Sigmoid colon (tissue), 7 donors: Measurements from ENCODE around the gene NENF. TPM values are rescaled to one million over a fixed set of nuclear protein-coding genes. Genes with fewer than 3 reads are reported as not detected.
A peak's percentile ranks its signal among the peaks of the same experiment; 100 is the strongest.

ENCODE experiments used
- DNase-seq: peaks from one replicate; pipeline ENCODE4 v3.0.0-alpha.2; 2019
- H3K27ac ChIP-seq, 4 donors: fragments of 200-600 bp; sonication (generic); one replicate each; pipeline ENCODE4 v1.5.1; 2016 to 2019; ENCODE audit warnings: mild to moderate bottlenecking in 1 of 4
- H3K27me3 ChIP-seq, 3 donors: fragments of 200-600 bp; sonication (generic); one replicate each; pipeline ENCODE4 v1.5.1; 2019; ENCODE audit warnings: mild to moderate bottlenecking in 1 of 3
- H3K36me3 ChIP-seq, 4 donors: fragments of 200-600 bp; sonication (generic); one replicate each; pipeline ENCODE4 v1.5.1; 2016 to 2019
- H3K4me1 ChIP-seq, 4 donors: fragments of 200-600 bp; sonication (generic); one replicate each; pipeline ENCODE4 v1.5.1; 2017 to 2019
- H3K4me3 ChIP-seq, 4 donors: fragments of 200-600 bp; sonication (generic); one replicate each; pipeline ENCODE4 v1.5.1; 2017 to 2019; ENCODE audit warnings: mild to moderate bottlenecking in 2 of 4, moderate library complexity in 1 of 4
- H3K9me3 ChIP-seq, 4 donors: fragments of 200-600 bp in 3 of 4; sonication (generic) in 3 of 4; one replicate each; pipeline versions ENCODE4 v1.5.1 to v1.6.1; 2013 to 2019
- EP300 ChIP-seq, 4 donors: sonication (generic); formaldehyde crosslinking; IDR thresholded peaks; one replicate each; pipeline ENCODE4 v1.6.1; 2017; ENCODE audit warnings: antibody characterized with exemption in 4 of 4
- POLR2A ChIP-seq, 2 donors: fragments of 450-650 bp; IDR thresholded peaks; one replicate each; pipeline ENCODE4 v1.6.1; 2016; ENCODE audit warnings: antibody characterized with exemption in 2 of 2, mild to moderate bottlenecking in 2 of 2, moderate library complexity in 2 of 2
- POLR2AphosphoS5 ChIP-seq, 4 donors: sonication (generic); formaldehyde crosslinking; IDR thresholded peaks; one replicate each; pipeline ENCODE4 v1.6.1; 2017; ENCODE audit warnings: antibody characterized with exemption in 4 of 4
- WGBS, 2 donors: extraction: QIAGEN DNeasy Blood & Tissue Kit; methylation state at CpG; one replicate each; pipeline ENCODE4 v1.1.7; 2013; 5-methylcytosine and 5-hydroxymethylcytosine counted together
- intact Hi-C: fragments of 100-400 bp; cut with DNase I; formaldehyde crosslinking; loops from one replicate; pipeline ENCODE4 v1.15.1; 2023
- polyA plus RNA-seq, 3 donors: library from polyadenylated mRNA; stranded (reverse); fragments of 200-250 nt; gene quantifications; one replicate each; pipeline ENCODE4 v1.2.3, GENCODE V29; 2013
- total RNA-seq, 4 donors: library from RNA; depleted of rRNA; stranded (reverse); fragments of >200 nt; gene quantifications; one replicate each; pipeline ENCODE4 v1.1.0, GENCODE V29; 2016
- TF ChIP-seq, protein P1 (sequence below), 4 experiments: fragments of 450-650 bp in 3 of 4; fragments of 200-600 bp in 1 of 4; IDR thresholded peaks; one replicate each; pipeline ENCODE4 v1.5.1; 2016 to 2019; ENCODE audit warnings: antibody characterized with exemption in 4 of 4, mild to moderate bottlenecking in 3 of 4, moderate library complexity in 2 of 4
- donor health status: healthy with polysubstance abuse.
- donor health status: Bipolar disorder and iron deficiency.
- donor health status: healthy.

Gene NENF
- total and polyA plus RNA-seq, 7 donors, result 27.0 to 136 (median 100) TPM

GRCh38 chr1:212461916-212462660 lies 29.4 kb downstream of the NENF start:
- H3K36me3 ChIP-seq, result no peaks in the 10 kb centered on the region
- no peaks in the 10 kb centered on the region for H3K27me3 ChIP-seq
- H3K4me3 ChIP-seq, result no peak overlapping the region
- no peak overlapping the region for H3K27ac ChIP-seq
- no peaks in the 10 kb centered on the region for H3K9me3 ChIP-seq
- 93% methylated on average over 13 of the region's 13 CpGs for WGBS, 2 donors
- intact Hi-C loops, result no loop called here
- no peak for TF ChIP-seq EP300 (IDR thresholded peaks at IDR 0.05)
- TF ChIP-seq, protein P1, sequence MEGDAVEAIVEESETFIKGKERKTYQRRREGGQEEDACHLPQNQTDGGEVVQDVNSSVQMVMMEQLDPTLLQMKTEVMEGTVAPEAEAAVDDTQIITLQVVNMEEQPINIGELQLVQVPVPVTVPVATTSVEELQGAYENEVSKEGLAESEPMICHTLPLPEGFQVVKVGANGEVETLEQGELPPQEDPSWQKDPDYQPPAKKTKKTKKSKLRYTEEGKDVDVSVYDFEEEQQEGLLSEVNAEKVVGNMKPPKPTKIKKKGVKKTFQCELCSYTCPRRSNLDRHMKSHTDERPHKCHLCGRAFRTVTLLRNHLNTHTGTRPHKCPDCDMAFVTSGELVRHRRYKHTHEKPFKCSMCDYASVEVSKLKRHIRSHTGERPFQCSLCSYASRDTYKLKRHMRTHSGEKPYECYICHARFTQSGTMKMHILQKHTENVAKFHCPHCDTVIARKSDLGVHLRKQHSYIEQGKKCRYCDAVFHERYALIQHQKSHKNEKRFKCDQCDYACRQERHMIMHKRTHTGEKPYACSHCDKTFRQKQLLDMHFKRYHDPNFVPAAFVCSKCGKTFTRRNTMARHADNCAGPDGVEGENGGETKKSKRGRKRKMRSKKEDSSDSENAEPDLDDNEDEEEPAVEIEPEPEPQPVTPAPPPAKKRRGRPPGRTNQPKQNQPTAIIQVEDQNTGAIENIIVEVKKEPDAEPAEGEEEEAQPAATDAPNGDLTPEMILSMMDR (IDR thresholded peaks at IDR 0.05), result no peak
- no peak for TF ChIP-seq POLR2AphosphoS5 (IDR thresholded peaks at IDR 0.05)
- DNase-seq, result peak; percentile 43
- no peaks in the 10 kb centered on the region for H3K4me1 ChIP-seq

- H3K36me3 ChIP-seq, result no peaks in the 10 kb centered on the region
- H3K27me3 ChIP-seq, result no peaks in the 10 kb centered on the region
- no peak overlapping the region for H3K4me3 ChIP-seq
- no peak for DNase-seq
- H3K4me1 ChIP-seq, result no peaks in the 10 kb centered on the region
- 83 to 85% methylated on average over 7 of the region's 7 CpGs for WGBS, 2 donors
- H3K9me3 ChIP-seq, result no peaks in the 10 kb centered on the region
- intact Hi-C loops, result no loop called here
- TF ChIP-seq, protein P1 (IDR thresholded peaks at IDR 0.05), result no peak
- no peak for TF ChIP-seq POLR2AphosphoS5 (IDR thresholded peaks at IDR 0.05)
- TF ChIP-seq POLR2A (IDR thresholded peaks at IDR 0.05), result no peak
- TF ChIP-seq EP300 (IDR thresholded peaks at IDR 0.05), result no peak
- no peak overlapping the region for H3K27ac ChIP-seq
Observed at GRCh38 chr1:212463565-212464285, 31.0 kb downstream of the NENF start.

- peak; percentile 55 for DNase-seq
- Histone ChIP-seq H3K27me3 (no peaks in the 10 kb centered on the region), H3K4me1 (peaks cover 0 to 9% (median 5%) of the 10 kb centered on the region in 4 donors), H3K9me3 (no peaks in the 10 kb centered on the region), H3K27ac (no peak overlapping the region), H3K4me3 (no peak overlapping the region), H3K36me3 (no peaks in the 10 kb centered on the region)
- intact Hi-C loops, result no loop called here
- WGBS, 2 donors, result 95 to 98% methylated on average over 7 of the region's 7 CpGs
- TF ChIP-seq, protein P1 (IDR thresholded peaks at IDR 0.05), result no peak
- TF ChIP-seq POLR2A (IDR thresholded peaks at IDR 0.05) (no peak), EP300 (IDR thresholded peaks at IDR 0.05) (no peak), POLR2AphosphoS5 (IDR thresholded peaks at IDR 0.05) (no peak)
Observed at GRCh38 chr1:212465311-212465710, 32.6 kb downstream of the NENF start.

GRCh38 chr1:212466437-212466836 lies 33.7 kb downstream of the NENF start:
- Histone ChIP-seq H3K4me3 (no peak overlapping the region), H3K9me3 (no peaks in the 10 kb centered on the region), H3K27me3 (no peaks in the 10 kb centered on the region), H3K27ac (no peak overlapping the region), H3K4me1 (peaks cover 0 to 12% (median 8%) of the 10 kb centered on the region in 4 donors), H3K36me3 (no peaks in the 10 kb centered on the region)
- intact Hi-C loops, result no loop called here
- WGBS, 2 donors, result 91 to 92% methylated on average over 2 of the region's 2 CpGs
- TF ChIP-seq POLR2A (IDR thresholded peaks at IDR 0.05) (no peak), EP300 (IDR thresholded peaks at IDR 0.05) (no peak), POLR2AphosphoS5 (IDR thresholded peaks at IDR 0.05) (no peak)
- TF ChIP-seq, protein P1 (IDR thresholded peaks at IDR 0.05), result no peak
- DNase-seq, result peak; percentile 27
